HG03378 (cell line): ENCODE results near the gene GRIK3.
"Not testable (repeated sequence)": the region's sequence is repeated elsewhere in the genome, so short reads cannot be mapped to it uniquely, and the experiment has no call there.

ENCODE experiments used
- ATAC-seq: cut with Tn5 transposase; IDR thresholded peaks from one replicate; pipeline ENCODE4 v1.9.1; 2021; ENCODE audit warnings: mild to moderate bottlenecking, moderate library complexity; ENCODE audit not compliant: unreplicated experiment

The GRIK3 gene

GRCh38 chr1:36911561-36912364, 122.6 kb downstream of the GRIK3 start:
- ATAC-seq: no peak

- ATAC-seq: no peak
Observed at GRCh38 chr1:36910886-36911540, 123.3 kb downstream of the GRIK3 start.

GRCh38 chr1:36909946-36910725, 124.2 kb downstream of the GRIK3 start:
- no peak for ATAC-seq

- ATAC-seq: not testable (repeated sequence)
Observed at GRCh38 chr1:36909359-36909758, 125.0 kb downstream of the GRIK3 start.

GRCh38 chr1:36908096-36908495, 126.2 kb downstream of the GRIK3 start:
- no peak for ATAC-seq

- no peak for ATAC-seq
Observed at GRCh38 chr1:36906555-36906954, 127.8 kb downstream of the GRIK3 start.

GRCh38 chr1:36905941-36906340, 128.4 kb downstream of the GRIK3 start:
- ATAC-seq: no peak

- ATAC-seq: no peak
Observed at GRCh38 chr1:36900128-36900527, 134.2 kb downstream of the GRIK3 start.

GRCh38 chr1:36897813-36898212, 136.5 kb downstream of the GRIK3 start:
- not testable (repeated sequence) for ATAC-seq

GRCh38 chr1:36894824-36895223, 139.5 kb downstream of the GRIK3 start:
- no peak for ATAC-seq

- ATAC-seq: no peak
Observed at GRCh38 chr1:36890776-36891175, 143.5 kb downstream of the GRIK3 start.

- ATAC-seq: no peak
Observed at GRCh38 chr1:36889478-36890226, 144.7 kb downstream of the GRIK3 start.

GRCh38 chr1:36888811-36889477, 145.4 kb downstream of the GRIK3 start:
- no peak for ATAC-seq

- ATAC-seq: no peak
Observed at GRCh38 chr1:36885540-36886357, 148.6 kb downstream of the GRIK3 start.

GRCh38 chr1:36884801-36885200, 149.5 kb downstream of the GRIK3 start:
- ATAC-seq: no peak

GRCh38 chr1:36884029-36884701, 150.2 kb downstream of the GRIK3 start:
- ATAC-seq: no peak

- no peak for ATAC-seq
Observed at GRCh38 chr1:36883315-36883949, 150.9 kb downstream of the GRIK3 start.

GRCh38 chr1:36882536-36883285, 151.6 kb downstream of the GRIK3 start:
- no peak for ATAC-seq
